ENCODE results near the gene RPS6KA4. TPM values are rescaled to one million over a fixed set of nuclear protein-coding genes. Genes with fewer than 3 reads are reported as not detected.

Gene RPS6KA4
- total RNA-seq, 2 experiments from 2014 or later, result 24.6 to 26.0 TPM

DNA sequence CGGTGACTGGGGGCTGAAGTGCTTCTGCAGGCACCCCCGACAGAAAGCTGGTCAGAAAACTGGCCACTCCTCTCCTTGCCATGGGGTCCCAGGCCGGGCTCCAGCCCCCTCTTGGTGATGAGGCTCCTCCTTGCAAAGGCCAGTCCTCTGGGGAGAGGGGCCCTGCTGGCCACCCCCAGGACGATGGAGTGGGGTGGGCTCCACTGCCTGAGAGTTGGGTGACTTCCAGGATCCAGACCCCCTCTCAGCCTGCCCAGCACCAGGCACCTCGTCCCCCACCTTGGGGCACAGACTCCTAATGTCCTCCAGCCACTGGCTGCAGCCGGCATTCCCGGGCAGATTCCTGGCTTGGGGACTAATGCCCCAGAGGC lies 441 bp upstream of the RPS6KA4 start:
- Mint-ChIP-seq H3K4me1 (ENCODE audit: low read depth) (peaks cover 48% of the 10 kb centered on the region), H3K4me3 (peak overlapping the region; percentile 67), H3K27ac (peak overlapping the region; percentile 87), H3K27me3 (no peaks in the 10 kb centered on the region), H3K9me3 (no peaks in the 10 kb centered on the region), H3K36me3 (ENCODE audit: low read depth) (peaks cover 39% of the 10 kb centered on the region)
- TF ChIP-seq, protein P1, sequence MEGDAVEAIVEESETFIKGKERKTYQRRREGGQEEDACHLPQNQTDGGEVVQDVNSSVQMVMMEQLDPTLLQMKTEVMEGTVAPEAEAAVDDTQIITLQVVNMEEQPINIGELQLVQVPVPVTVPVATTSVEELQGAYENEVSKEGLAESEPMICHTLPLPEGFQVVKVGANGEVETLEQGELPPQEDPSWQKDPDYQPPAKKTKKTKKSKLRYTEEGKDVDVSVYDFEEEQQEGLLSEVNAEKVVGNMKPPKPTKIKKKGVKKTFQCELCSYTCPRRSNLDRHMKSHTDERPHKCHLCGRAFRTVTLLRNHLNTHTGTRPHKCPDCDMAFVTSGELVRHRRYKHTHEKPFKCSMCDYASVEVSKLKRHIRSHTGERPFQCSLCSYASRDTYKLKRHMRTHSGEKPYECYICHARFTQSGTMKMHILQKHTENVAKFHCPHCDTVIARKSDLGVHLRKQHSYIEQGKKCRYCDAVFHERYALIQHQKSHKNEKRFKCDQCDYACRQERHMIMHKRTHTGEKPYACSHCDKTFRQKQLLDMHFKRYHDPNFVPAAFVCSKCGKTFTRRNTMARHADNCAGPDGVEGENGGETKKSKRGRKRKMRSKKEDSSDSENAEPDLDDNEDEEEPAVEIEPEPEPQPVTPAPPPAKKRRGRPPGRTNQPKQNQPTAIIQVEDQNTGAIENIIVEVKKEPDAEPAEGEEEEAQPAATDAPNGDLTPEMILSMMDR (IDR thresholded peaks at IDR 0.05), result no peak
- ChIA-PET POLR2A (interaction anchor here (0.6 to 2.0 kb wide), 3 partner anchors 10 to 26 kb away, joined by 3 to 5 read pairs (median 5); no protein-coding TSS in a partner anchor), CTCF (interaction anchor here (0.7 to 9.5 kb wide), 4 partner anchors 9 to 154 kb away, joined by 3 to 75 read pairs (median 4); partner anchors contain the start of genes CCDC88B and PRDX5)
- ATAC-seq, result no peak
- no peak for DNase-seq
- intact Hi-C loops (cut with micrococcal nuclease), result no loop called here

DNA sequence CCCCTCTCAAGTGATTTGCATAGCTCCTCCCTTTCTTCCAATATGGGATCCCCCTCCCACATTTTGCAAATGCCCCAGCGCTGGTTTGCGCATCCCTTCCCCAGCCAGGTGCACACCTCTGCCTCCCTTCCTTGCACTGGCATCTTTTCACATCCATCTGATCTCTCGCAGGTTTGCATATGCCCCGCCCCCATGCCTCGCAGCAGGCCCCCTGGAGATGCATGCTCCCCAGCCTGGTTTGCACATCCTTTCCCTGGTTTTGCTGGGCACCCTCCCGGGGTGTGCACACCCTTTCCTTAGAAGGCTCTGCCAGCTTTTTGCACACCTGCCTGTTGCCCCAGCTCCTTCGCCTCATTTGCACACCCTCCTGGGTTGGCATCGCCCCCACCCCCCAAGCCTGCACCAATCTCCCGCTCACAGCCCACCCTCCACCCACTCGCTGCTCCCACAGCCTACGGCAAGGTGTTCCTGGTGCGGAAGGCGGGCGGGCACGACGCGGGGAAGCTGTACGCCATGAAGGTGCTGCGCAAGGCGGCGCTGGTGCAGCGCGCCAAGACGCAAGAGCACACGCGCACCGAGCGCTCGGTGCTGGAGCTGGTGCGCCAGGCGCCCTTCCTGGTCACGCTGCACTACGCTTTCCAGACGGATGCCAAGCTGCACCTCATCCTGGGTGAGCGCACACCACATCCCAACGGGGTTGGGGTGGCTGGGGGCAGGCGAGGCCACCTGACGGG lies 917 bp downstream of the RPS6KA4 start:
- peak; percentile 45 for DNase-seq
- CTCF ChIA-PET, result interaction anchor here (0.6 to 9.5 kb wide), 11 partner anchors 12 to 293 kb away, joined by 3 to 75 read pairs (median 3); partner anchors contain the start of gene CCDC88B
- intact Hi-C loops (cut with micrococcal nuclease), result no loop called here
- Mint-ChIP-seq H3K9me3 (no peaks in the 10 kb centered on the region), H3K27me3 (no peaks in the 10 kb centered on the region), H3K4me3 (peak overlapping the region; percentile 79), H3K36me3 (ENCODE audit: low read depth) (peaks cover 45% of the 10 kb centered on the region), H3K27ac (peak overlapping the region; percentile 73), H3K4me1 (ENCODE audit: low read depth) (peaks cover 45% of the 10 kb centered on the region)
- TF ChIP-seq, protein P1 (IDR thresholded peaks at IDR 0.05), result no peak
- ATAC-seq, result peak; percentile 20
- POLR2A ChIA-PET, result interaction anchor here (0.9 to 2.5 kb wide), 9 partner anchors 9 to 359 kb away, joined by 3 to 11 read pairs (median 3); partner anchors contain the start of genes PRDX5 and TRMT112

DNA sequence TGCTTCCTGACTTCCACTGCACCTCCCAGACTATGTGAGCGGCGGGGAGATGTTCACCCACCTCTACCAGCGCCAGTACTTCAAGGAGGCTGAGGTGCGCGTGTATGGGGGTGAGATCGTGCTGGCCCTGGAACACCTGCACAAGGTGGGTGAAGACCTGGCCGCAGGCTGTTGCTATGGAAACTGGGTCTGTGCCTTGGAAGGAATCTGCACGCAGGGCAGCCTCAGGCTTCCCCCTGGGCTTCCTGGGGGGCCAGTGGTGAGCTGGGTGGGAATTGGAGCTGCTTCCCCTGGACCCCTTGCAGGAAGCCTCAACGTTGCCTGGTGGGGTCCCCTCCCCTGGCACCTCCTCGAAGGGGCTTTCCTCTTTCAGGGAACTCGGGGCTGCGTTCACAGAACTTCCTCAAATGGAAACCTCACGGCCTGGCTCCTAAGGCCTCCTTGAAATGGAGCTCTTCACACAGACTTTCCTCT lies 1.5 kb downstream of the RPS6KA4 start:
- Mint-ChIP-seq H3K36me3 (ENCODE audit: low read depth) (peaks cover 51% of the 10 kb centered on the region), H3K9me3 (no peaks in the 10 kb centered on the region), H3K27me3 (no peaks in the 10 kb centered on the region), H3K4me3 (peak overlapping the region; percentile 79), H3K27ac (no peak overlapping the region), H3K4me1 (ENCODE audit: low read depth) (peaks cover 39% of the 10 kb centered on the region)
- TF ChIP-seq, protein P1 (IDR thresholded peaks at IDR 0.05), result no peak
- peak; percentile 17 for DNase-seq
- intact Hi-C loops (cut with micrococcal nuclease), result no loop called here
- CTCF ChIA-PET, result interaction anchor here (1.3 to 9.5 kb wide), 6 partner anchors 12 to 292 kb away, joined by 3 to 75 read pairs (median 6); partner anchors contain the start of gene CCDC88B
- no peak for ATAC-seq
- POLR2A ChIA-PET, result interaction anchor here (0.7 to 2.5 kb wide), 6 partner anchors 11 to 117 kb away, joined by 3 to 11 read pairs (median 3); partner anchors contain the start of genes PRDX5 and TRMT112

DNA sequence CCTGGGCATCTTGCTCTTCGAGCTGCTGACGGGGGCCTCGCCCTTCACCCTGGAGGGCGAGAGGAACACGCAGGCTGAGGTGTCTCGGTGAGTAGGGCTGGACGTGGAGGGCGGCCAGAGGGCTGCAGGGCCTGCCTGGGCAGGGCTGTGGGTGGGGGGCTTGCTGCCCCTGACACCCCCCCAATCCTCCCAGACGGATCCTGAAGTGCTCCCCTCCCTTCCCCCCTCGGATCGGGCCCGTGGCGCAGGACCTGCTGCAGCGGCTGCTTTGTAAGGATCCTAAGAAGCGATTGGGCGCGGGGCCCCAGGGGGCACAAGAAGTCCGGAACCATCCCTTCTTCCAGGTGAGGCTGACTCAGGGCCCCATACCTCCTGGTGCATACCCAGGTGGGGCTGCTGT lies 2.7 kb downstream of the RPS6KA4 start:
- H3K36me3 Mint-ChIP-seq (ENCODE audit: low read depth), result peaks cover 55% of the 10 kb centered on the region
- TF ChIP-seq, protein P1 (IDR thresholded peaks at IDR 0.05), result no peak
- POLR2A ChIA-PET, result interaction anchor here (1.5 kb wide), 1 partner anchor 14 kb away, joined by 3 read pairs; no protein-coding TSS in a partner anchor
- DNase-seq, result no peak
- no peaks in the 10 kb centered on the region for H3K9me3 Mint-ChIP-seq
- CTCF ChIA-PET, result interaction anchor here (1.6 to 2.3 kb wide), 3 partner anchors 29 to 291 kb away, joined by 6 to 14 read pairs (median 6); no protein-coding TSS in a partner anchor
- H3K27me3 Mint-ChIP-seq, result no peaks in the 10 kb centered on the region
- peaks cover 35% of the 10 kb centered on the region for H3K4me1 Mint-ChIP-seq (ENCODE audit: low read depth)
- no peak for ATAC-seq
- no peak overlapping the region for H3K4me3 Mint-ChIP-seq
- intact Hi-C loops (cut with micrococcal nuclease), result no loop called here
- no peak overlapping the region for H3K27ac Mint-ChIP-seq

All from activated CD8-positive, alpha-beta T cell treated with anti-CD3 and anti-CD28 coated beads for 36 hours (primary cell).